Keratinocyte (primary cell): ENCODE data around the gene DDRGK1. TPM values are rescaled to one million over a fixed set of nuclear protein-coding genes. Genes with fewer than 3 reads are reported as not detected.
A peak's percentile ranks its signal among the peaks of the same experiment; 100 is the strongest.

Source experiments
- DNase-seq: peaks from one replicate; pipeline ENCODE4 v3.0.0-alpha.2; 2011; ENCODE audit warnings: low read depth, missing footprints, low spot score
- FAIRE-seq: peaks from 2 replicates; lab custom pipeline; 2011; peaks lifted over from hg19 to GRCh38; lab: Jason Lieb, UNC
- H2AFZ ChIP-seq: 2 replicates; pipeline ENCODE4 v1.6.0; 2012; ENCODE audit warnings: low read length, control low read depth, inconsistent platforms; ENCODE audit not compliant: control insufficient read depth
- H3K27ac ChIP-seq: 2 replicates; pipeline ENCODE4 v1.5.1; 2011; ENCODE audit warnings: low read length; ENCODE audit not compliant: control insufficient read depth, insufficient read depth
- H3K27me3 ChIP-seq: 3 replicates; pipeline ENCODE4 v1.6.0; 2011; ENCODE audit warnings: low read length; ENCODE audit not compliant: control insufficient read depth, insufficient read depth; ENCODE audit errors: extremely low read depth
- H3K36me3 ChIP-seq, 2 experiments: 2 replicates in 1 of 2; 3 replicates in 1 of 2; pipeline ENCODE4 v1.5.1; 2011; ENCODE audit warnings: low read length in 2 of 2, mild to moderate bottlenecking in 1 of 2; ENCODE audit not compliant: control insufficient read depth in 2 of 2, insufficient read depth in 2 of 2; ENCODE audit errors: extremely low read depth in 1 of 2
- H3K4me1 ChIP-seq: 3 replicates; pipeline ENCODE4 v1.5.1; 2011; ENCODE audit warnings: low read length; ENCODE audit not compliant: control insufficient read depth, insufficient read depth; ENCODE audit errors: extremely low read depth
- H3K4me2 ChIP-seq: 3 replicates; pipeline ENCODE4 v1.6.0; 2011; ENCODE audit warnings: low read depth, low read length; ENCODE audit not compliant: control insufficient read depth, insufficient read depth; ENCODE audit errors: extremely low read depth
- H3K4me3 ChIP-seq, 3 experiments: fragments of 200-600 bp in 1 of 3; sonication (generic) in 1 of 3; 2 replicates in 2 of 3; 3 replicates in 1 of 3; pipeline ENCODE4 v1.5.1; 2011 to 2016; ENCODE audit warnings: low read length in 3 of 3, mild to moderate bottlenecking in 3 of 3, control low read depth in 2 of 3, inconsistent platforms in 1 of 3, low read depth in 1 of 3, mixed read lengths in 1 of 3, mixed run types in 1 of 3, moderate library complexity in 1 of 3; ENCODE audit not compliant: control insufficient read depth in 2 of 3, insufficient read depth in 2 of 3; ENCODE audit errors: extremely low read depth in 1 of 3
- H3K79me2 ChIP-seq: 2 replicates; pipeline ENCODE4 v1.6.0; 2012; ENCODE audit warnings: low read length; ENCODE audit not compliant: control insufficient read depth, insufficient read depth
- H3K9ac ChIP-seq: 3 replicates; pipeline ENCODE4 v1.6.0; 2011; ENCODE audit warnings: low read length; ENCODE audit not compliant: control insufficient read depth, insufficient read depth; ENCODE audit errors: extremely low read depth
- H3K9me1 ChIP-seq: 3 replicates; pipeline ENCODE4 v1.6.0; 2011; ENCODE audit warnings: low read length; ENCODE audit not compliant: control insufficient read depth, insufficient read depth; ENCODE audit errors: extremely low read depth
- H3K9me3 ChIP-seq: 2 replicates; pipeline ENCODE4 v1.5.1; 2012; ENCODE audit warnings: low read depth, low read length; ENCODE audit not compliant: control insufficient read depth
- H4K20me1 ChIP-seq: 3 replicates; pipeline ENCODE4 v1.6.0; 2011; ENCODE audit warnings: low read length; ENCODE audit not compliant: control insufficient read depth, insufficient read depth; ENCODE audit errors: extremely low read depth
- CTCF ChIP-seq, 3 experiments: IDR thresholded peaks in 1 of 3; conservative IDR thresholded peaks in 1 of 3; optimal IDR thresholded peaks in 1 of 3; 2 replicates in 2 of 3; 3 replicates in 1 of 3; pipeline versions ENCODE3 to v1.5.1; 2011; ENCODE audit warnings: low read length in 3 of 3, mild to moderate bottlenecking in 3 of 3, moderate library complexity in 2 of 3, control low read depth in 1 of 3, inconsistent platforms in 1 of 3; ENCODE audit not compliant: insufficient read depth in 2 of 3; ENCODE audit errors: extremely low read depth in 1 of 3
- EZH2 ChIP-seq: IDR thresholded peaks from one replicate; pipeline ENCODE4 v1.6.1; 2012; ENCODE audit warnings: inconsistent platforms, mild to moderate bottlenecking, low read length, moderate library complexity
- dilution Hi-C: fragments of 300-500 bp; cut with MboI; formaldehyde crosslinking; loops from one replicate; pipeline ENCODE4 v1.7.0; 2020; ENCODE audit warnings: low sequenced_read_pairs; ENCODE audit not compliant: extremely low pct_ligation_motif_present
- polyA plus RNA-seq, 5 experiments: library from polyadenylated mRNA; depleted of rRNA in 3 of 5; stranded (reverse) in 3 of 5; stranded (forward) in 1 of 5; unstranded in 1 of 5; fragments of >200 nt; gene quantifications; 1 replicate in 1 of 5; 2 replicates in 3 of 5; 3 replicates in 1 of 5; pipeline versions ENCODE4 v1.2.1 to v1.2.3, GENCODE V29; 2011 to 2012; ENCODE audit warnings: missing spikeins in 2 of 5, low read depth in 1 of 5, low replicate concordance in 1 of 5

Gene DDRGK1
- polyA plus RNA-seq, 1 donor (not counting 4 experiments of a cell fraction or from before 2014, with no cell fraction given): 32.2 TPM

GRCh38 chr20:3161316-3162079, 43.0 kb downstream of the DDRGK1 start:
- no peak overlapping the region for H3K4me3 ChIP-seq
- H3K79me2 ChIP-seq: peaks cover 34% of the 10 kb centered on the region
- no peak for FAIRE-seq
- dilution Hi-C loops: no loop called here
- H3K27ac ChIP-seq: no peak overlapping the region
- peaks cover 19% of the 10 kb centered on the region for H3K4me1 ChIP-seq
- no peaks in the 10 kb centered on the region for H3K36me3 ChIP-seq
- H3K27me3 ChIP-seq: no peaks in the 10 kb centered on the region
- no peak overlapping the region for H3K4me2 ChIP-seq
- H3K9ac ChIP-seq: no peak overlapping the region
- no peak overlapping the region for H2AFZ ChIP-seq
- no peak for DNase-seq
- no peaks in the 10 kb centered on the region for H3K9me3 ChIP-seq
- no peaks in the 10 kb centered on the region for H3K9me1 ChIP-seq
- H4K20me1 ChIP-seq: peaks cover 6% of the 10 kb centered on the region
- TF ChIP-seq CTCF (optimal IDR thresholded peaks at IDR 0.05 in 1 of 3, IDR thresholded peaks at IDR 0.05 in 1 of 3, conservative IDR thresholded peaks at IDR 0.05 in 1 of 3; ENCODE audit: extremely low read depth in 1 of 3, insufficient read depth in 2 of 3, low read length in 3 of 3) (no peak), EZH2 (no peak)

- dilution Hi-C loops: no loop called here
- peak overlapping the region; percentile 49 for H3K4me2 ChIP-seq
- peaks cover 6% of the 10 kb centered on the region for H4K20me1 ChIP-seq
- DNase-seq (no peak), FAIRE-seq (no peak)
- H3K9ac ChIP-seq: peak overlapping the region; percentile 86
- peaks cover 45% of the 10 kb centered on the region for H3K79me2 ChIP-seq
- H3K9me3 ChIP-seq: no peaks in the 10 kb centered on the region
- H2AFZ ChIP-seq: no peak overlapping the region
- peaks cover 0 to 5% of the 10 kb centered on the region in 2 experiments for H3K36me3 ChIP-seq
- no peaks in the 10 kb centered on the region for H3K9me1 ChIP-seq
- H3K4me1 ChIP-seq: peaks cover 19% of the 10 kb centered on the region
- no peak overlapping the region for H3K27ac ChIP-seq
- H3K27me3 ChIP-seq: no peaks in the 10 kb centered on the region
- no peak for TF ChIP-seq EZH2
- TF ChIP-seq CTCF (optimal IDR thresholded peaks at IDR 0.05 in 1 of 3, IDR thresholded peaks at IDR 0.05 in 1 of 3, conservative IDR thresholded peaks at IDR 0.05 in 1 of 3; ENCODE audit: extremely low read depth in 1 of 3, insufficient read depth in 2 of 3, low read length in 3 of 3): no peak
- H3K4me3 ChIP-seq: peak overlapping the region; percentile 81 to 97 (median 88)
Measured at GRCh38 chr20:3160418-3160817, 44.1 kb downstream of the DDRGK1 start.
